HCEC 1CT (cell line): ENCODE results near the gene USP54.
"Not testable (repeated sequence)": the region's sequence is repeated elsewhere in the genome, so short reads cannot be mapped to it uniquely, and the experiment has no call there.

Experiments
- DNase-seq: peaks from one replicate; pipeline ENCODE4 v3.0.0-alpha.2; 2017

USP54 gene

GRCh38 chr10:73586583-73586984 lies 4.6 kb downstream of the USP54 start:
- peak; percentile 77 for DNase-seq

- peak; percentile 87 for DNase-seq
Observed at GRCh38 chr10:73585327-73585726, 5.8 kb downstream of the USP54 start.

- peak; percentile 86 for DNase-seq
Observed at GRCh38 chr10:73584737-73585136, 6.4 kb downstream of the USP54 start.

GRCh38 chr10:73581918-73582317 lies 9.2 kb downstream of the USP54 start:
- DNase-seq, result no peak

GRCh38 chr10:73578927-73579326 lies 12.2 kb downstream of the USP54 start:
- not testable (repeated sequence) for DNase-seq

- DNase-seq, result no peak
Observed at GRCh38 chr10:73577788-73578187, 13.4 kb downstream of the USP54 start.

GRCh38 chr10:73576890-73577591 lies 14.1 kb downstream of the USP54 start:
- DNase-seq, result no peak

- DNase-seq, result peak; percentile 87
Observed at GRCh38 chr10:73576178-73576889, 14.8 kb downstream of the USP54 start.

GRCh38 chr10:73567025-73567424 lies 24.1 kb downstream of the USP54 start:
- peak; percentile 55 for DNase-seq

GRCh38 chr10:73561192-73561591 lies 29.9 kb downstream of the USP54 start:
- DNase-seq, result no peak

- no peak for DNase-seq
Observed at GRCh38 chr10:73559590-73559989, 31.6 kb downstream of the USP54 start.

- DNase-seq, result no peak
Observed at GRCh38 chr10:73556855-73557254, 34.3 kb downstream of the USP54 start.

- no peak for DNase-seq
Observed at GRCh38 chr10:73554721-73555120, 36.4 kb downstream of the USP54 start.

- DNase-seq, result no peak
Observed at GRCh38 chr10:73553761-73554160, 37.4 kb downstream of the USP54 start.

- DNase-seq, result no peak
Observed at GRCh38 chr10:73552819-73553715, 38.1 kb downstream of the USP54 start.

GRCh38 chr10:73551515-73551914 lies 39.6 kb downstream of the USP54 start:
- DNase-seq, result no peak

- DNase-seq, result no peak
Observed at GRCh38 chr10:73545357-73545756, 45.8 kb downstream of the USP54 start.

GRCh38 chr10:73537709-73538108 lies 53.4 kb downstream of the USP54 start:
- no peak for DNase-seq

GRCh38 chr10:73537288-73537687 lies 53.9 kb downstream of the USP54 start:
- no peak for DNase-seq

GRCh38 chr10:73534857-73535256 lies 56.3 kb downstream of the USP54 start:
- DNase-seq, result no peak

- DNase-seq, result peak; percentile 81
Observed at GRCh38 chr10:73529089-73529832, 61.9 kb downstream of the USP54 start.

- peak; percentile 46 for DNase-seq
Observed at GRCh38 chr10:73522263-73522662, 68.9 kb downstream of the USP54 start.

GRCh38 chr10:73519336-73519735 lies 71.8 kb downstream of the USP54 start:
- no peak for DNase-seq
